SK-N-SH (cell line): ENCODE measurements around the gene RPA1. TPM values are rescaled to one million over a fixed set of nuclear protein-coding genes. Genes with fewer than 3 reads are reported as not detected.
A peak's percentile ranks its signal among the peaks of the same experiment; 100 is the strongest.

Experiments used
- CTCF ChIA-PET: fragments of 300-600, 350-600 bp; formaldehyde crosslinking; extraction: SDS; loops from one replicate; lab custom pipeline; 2021; lab: Yijun Ruan, JAX
- POLR2A ChIA-PET: fragments of 350-600 bp; sonication (Branson Sonifier 250); formaldehyde crosslinking; extraction: SDS; loops from one replicate; lab custom pipeline; 2020; ENCODE audit warnings: antibody characterized with exemption, inconsistent platforms; lab: Yijun Ruan, JAX
- DNase-seq: peaks from one replicate; pipeline ENCODE4 v3.0.0; 2012
- H2AFZ ChIP-seq: fragments of 200-600 bp; sonication (generic); 2 replicates; pipeline ENCODE4 v1.8.1; 2016; ENCODE audit warnings: antibody characterized with exemption, mild to moderate bottlenecking, low read depth
- H3F3A ChIP-seq: fragments of 200-600 bp; sonication (generic); replicated peaks from 2 replicates; pipeline ENCODE3; 2016; ENCODE audit warnings: antibody characterized with exemption, mild to moderate bottlenecking; ENCODE audit not compliant: insufficient read depth
- H3K27ac ChIP-seq, 2 experiments: fragments of 200-500 bp in 1 of 2; fragments of 200-600 bp in 1 of 2; sonication (Bioruptor generic) in 1 of 2; sonication (generic), shearing (Covaris generic) in 1 of 2; 2 replicates each; pipeline versions ENCODE4 v1.5.1 to v1.6.1; 2014 to 2016; ENCODE audit warnings: low read depth in 2 of 2, inconsistent platforms in 1 of 2, low read length in 1 of 2, mild to moderate bottlenecking in 1 of 2, mixed read lengths in 1 of 2
- H3K27me3 ChIP-seq: fragments of 200-600 bp; sonication (generic), shearing (Covaris generic); 2 replicates; pipeline ENCODE4 v1.6.1; 2016; ENCODE audit warnings: mixed run types; ENCODE audit not compliant: insufficient read depth
- H3K36me3 ChIP-seq, 2 experiments: fragments of 200-500 bp in 1 of 2; fragments of 200-600 bp in 1 of 2; sonication (Bioruptor generic) in 1 of 2; sonication (generic) in 1 of 2; replicated peaks in 1 of 2; 2 replicates each; pipeline versions ENCODE3 to v1.5.1; 2014 to 2016; ENCODE audit warnings: low read length in 1 of 2, mild to moderate bottlenecking in 1 of 2; ENCODE audit not compliant: insufficient read depth in 2 of 2, control insufficient read depth in 1 of 2
- H3K4me1 ChIP-seq, 2 experiments: fragments of 200-500 bp in 1 of 2; fragments of 200-600 bp in 1 of 2; sonication (Bioruptor generic) in 1 of 2; sonication (generic), shearing (Covaris generic) in 1 of 2; 2 replicates each; pipeline versions ENCODE4 v1.5.1 to v1.6.1; 2014 to 2016; ENCODE audit warnings: low read depth in 1 of 2, low read length in 1 of 2, mixed run types in 1 of 2; ENCODE audit not compliant: insufficient read depth in 2 of 2, control insufficient read depth in 1 of 2
- H3K4me2 ChIP-seq: fragments of 200-600 bp; sonication (generic), shearing (Covaris generic); 2 replicates; pipeline ENCODE4 v1.6.1; 2017; ENCODE audit warnings: mixed run types
- H3K4me3 ChIP-seq, 2 experiments: fragments of 200-500 bp in 1 of 2; fragments of 200-600 bp in 1 of 2; sonication (Bioruptor generic) in 1 of 2; sonication (generic), shearing (Covaris generic) in 1 of 2; 2 replicates each; pipeline versions ENCODE4 v1.5.1 to v1.8.1; 2014 to 2016; ENCODE audit warnings: low read depth in 2 of 2, inconsistent platforms in 1 of 2, low read length in 1 of 2, mild to moderate bottlenecking in 1 of 2, mixed read lengths in 1 of 2, moderate library complexity in 1 of 2
- H3K79me2 ChIP-seq: fragments of 200-600 bp; sonication (generic); 2 replicates; pipeline ENCODE4 v1.8.1; 2017; ENCODE audit warnings: mild to moderate bottlenecking; ENCODE audit not compliant: insufficient read depth
- H3K9ac ChIP-seq: fragments of 200-600 bp; sonication (generic); 2 replicates; pipeline ENCODE4 v1.6.1; 2017; ENCODE audit warnings: mixed run types
- H3K9me2 ChIP-seq: fragments of 200-600 bp; sonication (generic); 2 replicates; pipeline ENCODE4 v1.6.1; 2017; ENCODE audit warnings: mixed run types
- H3K9me3 ChIP-seq: fragments of 200-600 bp; sonication (generic); 2 replicates; pipeline ENCODE4 v1.6.1; 2017; ENCODE audit warnings: mixed run types, mild to moderate bottlenecking, moderate library complexity
- H4K20me1 ChIP-seq: fragments of 200-600 bp; sonication (generic); 2 replicates; pipeline ENCODE4 v1.6.1; 2017; ENCODE audit warnings: mild to moderate bottlenecking, mixed run types; ENCODE audit not compliant: insufficient read depth
- CTCF ChIP-seq: fragments of 200-600 bp; sonication (generic); IDR thresholded peaks from 2 replicates; pipeline ENCODE4 v1.6.1; 2017; ENCODE audit warnings: antibody characterized with exemption, mild to moderate bottlenecking, moderate library complexity
- GATA2 ChIP-seq: sonication (generic); formaldehyde crosslinking; IDR thresholded peaks from 2 replicates; pipeline ENCODE4 v1.5.0; 2020; ENCODE audit warnings: mild to moderate bottlenecking, missing genetic modification reagents
- RAD21 ChIP-seq: IDR thresholded peaks from 2 replicates; pipeline ENCODE4 v1.6.1; 2012; ENCODE audit warnings: mild to moderate bottlenecking, low read length
- REST ChIP-seq: IDR thresholded peaks from 2 replicates; pipeline ENCODE4 v1.6.1; 2012; ENCODE audit warnings: mild to moderate bottlenecking, low read depth, low read length, moderate library complexity
- RFX5 ChIP-seq: IDR thresholded peaks from 2 replicates; pipeline ENCODE4 v1.6.1; 2012; ENCODE audit warnings: mild to moderate bottlenecking, improper control_type of control experiment, low read length
- SMC3 ChIP-seq: IDR thresholded peaks from 2 replicates; pipeline ENCODE4 v1.6.1; 2012; ENCODE audit warnings: low read depth, low read length, improper control_type of control experiment
- USF2 ChIP-seq: fragments of 150-350 bp; IDR thresholded peaks from 2 replicates; pipeline ENCODE4 v1.6.1; 2017; ENCODE audit warnings: antibody characterized with exemption, low read length, low read depth, borderline replicate concordance
- ZBTB33 ChIP-seq: IDR thresholded peaks from 2 replicates; pipeline ENCODE4 v1.4.0; 2012; ENCODE audit warnings: low read depth, borderline replicate concordance
- WGBS: methylation state at CpG from one replicate; pipeline ENCODE4 v1.1.6; 2017; ENCODE audit warnings: low lambda C conversion rate; 5-methylcytosine and 5-hydroxymethylcytosine counted together
- polyA plus RNA-seq, 3 experiments: library from polyadenylated mRNA; depleted of rRNA; stranded (reverse); fragments of >200 nt; gene quantifications; 2 replicates each; pipeline ENCODE4 v1.2.3, GENCODE V29; 2012

The RPA1 gene
- polyA plus RNA-seq, 1 of the 3 experiments (the other 2 are of a cell fraction), result 47.2 TPM

- H2AFZ ChIP-seq, result no peak overlapping the region
- H3K4me2 ChIP-seq, result peak overlapping the region; percentile 62; the same call in 1 of the 2 replicates
- POLR2A ChIA-PET, result interaction anchor here (1.0 to 2.2 kb wide), 3 partner anchors 115 to 132 kb away, joined by 4 to 11 read pairs (median 4); partner anchors contain the start of gene RTN4RL1
- H3F3A ChIP-seq, result no peaks in the 10 kb centered on the region
- no peaks in the 10 kb centered on the region for H3K79me2 ChIP-seq
- H3K27me3 ChIP-seq, result peaks cover 7% of the 10 kb centered on the region; the same call in 1 of the 2 replicates
- H3K4me3 ChIP-seq, result peak overlapping the region in 1 of 2 experiments; percentile 48; a peak in 2 of 4 replicates
- H3K9me3 ChIP-seq, result no peaks in the 10 kb centered on the region
- peak; percentile 91 for DNase-seq
- H3K9me2 ChIP-seq, result no peaks in the 10 kb centered on the region
- no peak overlapping the region for H3K27ac ChIP-seq
- H3K9ac ChIP-seq, result no peak overlapping the region
- TF ChIP-seq ZBTB33 (no peak), USF2 (no peak), RFX5 (0 out of 2 replicates have a peak, but pooled peaks have one; percentile 31), GATA2 (CRISPR knock-in tag) (no peak), REST (peak; percentile 16; the same call in 1 of the 2 replicates), SMC3 (peak; percentile 96), RAD21 (peak; percentile 97), CTCF (peak; percentile 73)
- TF ChIP-seq, all 33 proteins: peak for 5
- Histone ChIP-seq H3K4me1 (peaks cover 0 to 19% of the 10 kb centered on the region in 2 experiments; a peak in 1 of 4 replicates), H4K20me1 (no peaks in the 10 kb centered on the region), H3K36me3 (no peaks in the 10 kb centered on the region)
- 10% methylated on average over 13 of the region's 22 CpGs for WGBS
- CTCF ChIA-PET, result interaction anchor here (0.5 to 5.2 kb wide), 42 partner anchors 8 to 374 kb away, joined by 3 to 197 read pairs (median 4); partner anchors contain the start of genes DPH1, OVCA2 and RTN4RL1
These were observed 79.0 kb downstream of the RPA1 start for GRCh38 chr17:1908699-1909309.
